ENCODE measurements around the gene DPY19L3. TPM values are rescaled to one million over a fixed set of nuclear protein-coding genes. Genes with fewer than 3 reads are reported as not detected.
"Not testable (repeated sequence)": the region's sequence is repeated elsewhere in the genome, so short reads cannot be mapped to it uniquely, and the experiment has no call there.

Gene DPY19L3
- total and polyA plus RNA-seq, 2 donors from 2014 or later, result 4.7 to 36.7 TPM

DNA sequence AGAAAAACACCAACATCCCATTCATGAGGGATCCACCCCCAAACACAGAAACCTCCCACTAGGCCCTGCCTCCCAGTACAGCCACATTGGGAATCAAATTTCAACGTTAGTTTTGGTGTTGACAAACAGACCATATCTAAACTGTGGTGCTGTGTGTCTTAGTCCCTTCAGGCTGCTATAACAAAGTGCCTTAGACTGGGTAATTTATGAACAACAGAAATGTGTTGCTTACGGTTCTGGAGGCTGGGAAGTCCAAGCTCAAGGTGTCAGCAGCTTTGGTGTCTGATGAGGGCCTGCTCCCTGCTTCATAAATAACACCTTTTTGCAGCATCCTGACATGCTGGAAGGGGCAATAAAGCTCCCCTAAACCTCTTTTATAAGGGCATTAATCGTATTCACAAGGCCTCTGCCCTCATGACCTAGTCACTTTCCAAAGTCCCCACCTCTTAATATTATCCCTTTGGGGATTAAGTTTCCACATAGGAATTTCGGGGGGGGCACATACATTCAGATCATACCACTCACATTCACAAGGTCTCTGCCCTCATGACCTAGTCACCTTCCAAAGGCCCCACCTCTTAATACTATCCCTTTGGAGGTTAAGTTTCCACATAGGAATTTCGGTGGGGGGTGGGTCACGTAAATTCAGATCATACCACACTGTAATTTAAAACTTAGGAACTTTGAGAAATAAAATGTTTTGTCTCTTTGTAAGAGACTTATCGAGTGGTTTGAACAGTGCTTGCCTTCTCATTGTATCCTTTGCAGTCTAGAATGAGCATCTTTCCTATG lies 32.6 kb upstream of the DPY19L3 start:
- intact Hi-C loops (cut with DNase I), result no loop called here
- no peaks in the 10 kb centered on the region for H3K27me3 ChIP-seq (ENCODE audit: control insufficient read depth, insufficient read depth, low read length)

DNA sequence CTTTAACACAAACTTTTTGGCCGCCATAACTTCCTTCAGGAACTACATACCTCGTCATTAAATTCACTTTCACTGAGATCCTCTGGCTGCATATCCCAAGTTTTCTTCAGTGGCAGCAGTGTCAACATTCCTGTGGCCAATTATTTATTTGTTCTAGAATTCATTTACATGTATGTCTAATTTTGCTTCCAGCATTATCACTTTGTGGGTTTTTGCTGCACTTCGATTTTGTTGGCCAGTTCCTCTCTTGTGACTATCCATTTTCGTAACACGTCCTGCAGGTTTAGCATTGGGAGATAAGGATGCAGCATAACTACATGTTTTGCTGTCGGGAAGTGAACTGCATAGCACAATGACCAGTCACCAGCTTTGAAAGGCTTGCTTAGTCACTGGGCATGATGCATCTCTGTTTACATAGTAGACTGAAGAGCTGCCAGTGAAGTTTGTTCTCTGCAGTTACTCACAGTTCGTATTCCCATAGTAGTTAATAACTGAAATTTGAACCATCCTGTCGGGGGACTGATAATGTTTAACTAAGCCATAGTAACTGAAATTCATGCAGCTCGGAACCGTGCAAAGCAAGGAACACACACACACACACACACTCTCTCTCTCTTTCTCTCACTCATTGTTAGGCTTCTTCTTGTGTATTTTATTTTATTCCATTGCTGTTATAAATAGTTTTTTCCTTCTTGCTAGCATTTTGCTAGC lies 31.8 kb upstream of the DPY19L3 start:
- Histone ChIP-seq H3K4me1 (ENCODE audit: control insufficient read depth in 2 of 3, insufficient read depth in 2 of 3, low read depth in 1 of 3, low read length in 3 of 3) (peaks cover 0 to 7% (median 4%) of the 10 kb centered on the region in 3 donors), H3K4me3 (ENCODE audit: low read length in 3 of 3) (no peak overlapping the region), H3K27me3 (ENCODE audit: control insufficient read depth, insufficient read depth, low read length) (no peaks in the 10 kb centered on the region), H3K36me3 (ENCODE audit: control insufficient read depth in 2 of 3, insufficient read depth in 3 of 3, low read length in 3 of 3) (peaks cover 0 to 5% (median 3%) of the 10 kb centered on the region in 3 donors), H3K9ac (ENCODE audit: low read length in 3 of 3) (no peak overlapping the region), H3K27ac (ENCODE audit: low read depth in 2 of 2, low read length in 2 of 2) (no peak overlapping the region), H3K9me3 (ENCODE audit: control insufficient read depth in 2 of 3, insufficient read depth in 1 of 3, low read length in 3 of 3) (no peaks in the 10 kb centered on the region)
- TF ChIP-seq, protein P1, sequence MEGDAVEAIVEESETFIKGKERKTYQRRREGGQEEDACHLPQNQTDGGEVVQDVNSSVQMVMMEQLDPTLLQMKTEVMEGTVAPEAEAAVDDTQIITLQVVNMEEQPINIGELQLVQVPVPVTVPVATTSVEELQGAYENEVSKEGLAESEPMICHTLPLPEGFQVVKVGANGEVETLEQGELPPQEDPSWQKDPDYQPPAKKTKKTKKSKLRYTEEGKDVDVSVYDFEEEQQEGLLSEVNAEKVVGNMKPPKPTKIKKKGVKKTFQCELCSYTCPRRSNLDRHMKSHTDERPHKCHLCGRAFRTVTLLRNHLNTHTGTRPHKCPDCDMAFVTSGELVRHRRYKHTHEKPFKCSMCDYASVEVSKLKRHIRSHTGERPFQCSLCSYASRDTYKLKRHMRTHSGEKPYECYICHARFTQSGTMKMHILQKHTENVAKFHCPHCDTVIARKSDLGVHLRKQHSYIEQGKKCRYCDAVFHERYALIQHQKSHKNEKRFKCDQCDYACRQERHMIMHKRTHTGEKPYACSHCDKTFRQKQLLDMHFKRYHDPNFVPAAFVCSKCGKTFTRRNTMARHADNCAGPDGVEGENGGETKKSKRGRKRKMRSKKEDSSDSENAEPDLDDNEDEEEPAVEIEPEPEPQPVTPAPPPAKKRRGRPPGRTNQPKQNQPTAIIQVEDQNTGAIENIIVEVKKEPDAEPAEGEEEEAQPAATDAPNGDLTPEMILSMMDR (IDR thresholded peaks at IDR 0.05; ENCODE audit: borderline replicate concordance, extremely low read depth, insufficient read depth), result no peak
- DNase-seq (peak in 3 of 5 donors; percentile 25 to 72 (median 66)), FAIRE-seq (peak; percentile 82)
- intact Hi-C loops (cut with DNase I), result no loop called here

More for the DNA sequence above, 32.6 kb upstream of the DPY19L3 start:
- Histone ChIP-seq H3K36me3 (ENCODE audit: control insufficient read depth in 2 of 3, insufficient read depth in 3 of 3, low read length in 3 of 3) (peaks cover 0 to 5% (median 3%) of the 10 kb centered on the region in 3 donors), H3K9ac (ENCODE audit: low read length in 3 of 3) (no peak overlapping the region), H3K27ac (ENCODE audit: low read depth in 2 of 2, low read length in 2 of 2) (no peak overlapping the region), H3K9me3 (ENCODE audit: control insufficient read depth in 2 of 3, insufficient read depth in 1 of 3, low read length in 3 of 3) (no peaks in the 10 kb centered on the region), H3K4me1 (ENCODE audit: control insufficient read depth in 2 of 3, insufficient read depth in 2 of 3, low read depth in 1 of 3, low read length in 3 of 3) (peaks cover 0 to 7% (median 4%) of the 10 kb centered on the region in 3 donors), H3K4me3 (ENCODE audit: low read length in 3 of 3) (no peak overlapping the region)
- no peak for FAIRE-seq
- TF ChIP-seq, protein P1 (IDR thresholded peaks at IDR 0.05; ENCODE audit: borderline replicate concordance, extremely low read depth, insufficient read depth), result no peak
- no peak for DNase-seq

DNA sequence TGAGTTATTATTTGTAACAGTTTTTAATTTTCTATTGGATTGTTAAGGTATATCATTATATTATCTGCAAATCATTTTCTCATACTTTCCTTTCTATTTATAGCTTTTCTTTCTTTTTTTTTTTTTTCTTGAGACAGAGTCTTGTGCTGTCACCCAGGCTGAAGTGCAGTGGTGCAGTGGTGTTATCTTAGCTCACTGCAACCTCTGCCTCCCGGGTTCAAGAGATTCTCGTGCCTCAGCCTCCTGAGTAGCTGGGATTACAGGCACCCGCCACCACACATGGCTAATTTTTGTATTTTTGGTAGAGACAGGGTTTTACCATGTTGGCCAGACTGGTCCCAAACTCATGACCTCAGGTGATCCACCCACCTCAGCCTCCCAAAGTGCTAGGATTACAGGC lies 31.2 kb upstream of the DPY19L3 start:
- H3K27ac ChIP-seq (ENCODE audit: low read depth in 2 of 2, low read length in 2 of 2); H3K9ac ChIP-seq (ENCODE audit: low read length in 3 of 3); H3K9me3 ChIP-seq (ENCODE audit: control insufficient read depth in 2 of 3, insufficient read depth in 1 of 3, low read length in 3 of 3); H3K27me3 ChIP-seq (ENCODE audit: control insufficient read depth, insufficient read depth, low read length); H3K4me1 ChIP-seq (ENCODE audit: control insufficient read depth in 2 of 3, insufficient read depth in 2 of 3, low read depth in 1 of 3, low read length in 3 of 3); intact Hi-C loops (cut with DNase I); H3K4me3 ChIP-seq (ENCODE audit: low read length in 3 of 3); FAIRE-seq; H3K36me3 ChIP-seq (ENCODE audit: control insufficient read depth in 2 of 3, insufficient read depth in 3 of 3, low read length in 3 of 3); DNase-seq: not testable (repeated sequence)

DNA sequence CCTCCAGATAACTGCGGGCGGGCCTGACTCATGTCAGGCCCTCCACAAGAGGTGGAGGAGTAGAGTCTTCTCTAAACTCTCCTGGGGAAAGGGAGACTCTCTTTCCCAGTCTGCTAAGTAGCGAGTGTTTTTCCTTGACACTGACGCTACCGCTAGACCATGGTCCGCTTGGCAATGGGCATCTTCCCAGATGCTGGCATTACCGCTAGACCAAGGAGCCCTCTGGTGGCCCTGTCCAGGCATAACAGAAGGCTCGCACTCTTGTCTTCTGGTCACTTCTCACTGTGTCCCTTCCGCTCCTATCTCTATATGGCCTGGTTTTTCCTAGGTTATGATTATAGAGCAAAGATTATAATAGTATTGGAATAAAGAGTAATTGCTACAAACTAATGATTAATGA lies 28.5 kb upstream of the DPY19L3 start:
- H3K4me3 ChIP-seq (ENCODE audit: low read length in 3 of 3); H3K36me3 ChIP-seq (ENCODE audit: control insufficient read depth in 2 of 3, insufficient read depth in 3 of 3, low read length in 3 of 3); H3K27ac ChIP-seq (ENCODE audit: low read depth in 2 of 2, low read length in 2 of 2); H3K9me3 ChIP-seq (ENCODE audit: control insufficient read depth in 2 of 3, insufficient read depth in 1 of 3, low read length in 3 of 3); FAIRE-seq; intact Hi-C loops (cut with DNase I); H3K27me3 ChIP-seq (ENCODE audit: control insufficient read depth, insufficient read depth, low read length); H3K9ac ChIP-seq (ENCODE audit: low read length in 3 of 3); DNase-seq; H3K4me1 ChIP-seq (ENCODE audit: control insufficient read depth in 2 of 3, insufficient read depth in 2 of 3, low read depth in 1 of 3, low read length in 3 of 3): not testable (repeated sequence)
